Mesenteric fat pad (tissue), 1 donor: ENCODE results near the gene SH3RF3. TPM values are rescaled to one million over a fixed set of nuclear protein-coding genes. Genes with fewer than 3 reads are reported as not detected.
"Not testable (repeated sequence)": the region's sequence is repeated elsewhere in the genome, so short reads cannot be mapped to it uniquely, and the experiment has no call there.

Source experiments
- DNase-seq: peaks from one replicate; pipeline ENCODE4 v3.0.0-alpha.2; 2020; ENCODE audit warnings: low spot score
- total RNA-seq: library from RNA; stranded (reverse); fragmentation: NEBNext Ultra II Directional; extraction: Animal tissue kit (Norgen Biotek cat#: 25700); gene quantifications from one replicate; pipeline ENCODE4 v1.2.1, GENCODE V29; 2021
- donor health status: DM: yes; HTN: yes; CAD: no.

Gene SH3RF3
- total RNA-seq, 1 donor from 2014 or later = 20.4 TPM

DNA sequence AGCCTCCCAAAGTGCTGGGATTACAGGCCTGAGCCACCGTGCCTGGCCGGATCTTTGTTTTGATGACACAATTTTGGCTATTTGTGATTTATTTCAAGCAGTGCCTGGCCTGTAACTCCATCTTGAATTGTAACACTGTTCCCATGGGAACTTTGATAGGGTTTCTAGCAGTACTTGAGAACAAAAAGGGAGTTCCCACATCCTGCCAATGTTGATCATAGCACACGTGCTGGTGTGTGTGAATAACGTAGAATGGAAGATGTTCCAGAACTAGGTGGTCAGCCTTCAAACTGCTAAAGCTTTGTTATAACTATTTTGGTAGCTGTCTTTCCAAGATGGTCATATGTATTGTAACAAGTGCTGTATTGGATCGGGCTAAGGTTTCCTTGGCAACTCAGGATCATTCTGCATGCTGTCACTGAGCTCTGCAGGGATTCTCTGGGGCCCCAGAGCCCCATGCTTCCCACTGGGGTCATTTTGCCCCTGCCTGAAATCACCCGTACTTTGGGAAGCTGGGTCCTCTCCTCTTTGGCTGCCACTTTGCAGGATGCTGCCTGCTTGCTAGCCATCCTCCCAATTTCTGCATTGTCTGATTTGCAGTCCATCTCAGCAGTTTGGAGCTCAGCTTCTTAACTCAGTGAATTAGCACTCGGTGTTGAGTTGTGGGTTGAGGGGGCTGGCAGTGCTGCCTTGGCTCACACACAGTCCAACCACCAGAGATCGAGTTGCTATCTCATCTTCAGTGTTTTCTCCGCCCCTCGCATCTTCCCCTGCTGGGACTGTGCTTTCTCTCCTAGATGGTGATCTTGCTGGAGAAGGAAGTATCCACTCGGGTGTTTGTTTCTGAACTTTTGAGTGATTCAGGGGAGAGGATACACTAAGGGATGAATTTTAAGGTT is 26.8 kb downstream of the SH3RF3 start:
- DNase-seq = no peak

- DNase-seq = peak; percentile 18
Measured at GRCh38 chr2:109157563-109158105, 28.6 kb downstream of the SH3RF3 start.

GRCh38 chr2:109158237-109158636 is 29.2 kb downstream of the SH3RF3 start:
- peak; percentile 69 for DNase-seq

DNA sequence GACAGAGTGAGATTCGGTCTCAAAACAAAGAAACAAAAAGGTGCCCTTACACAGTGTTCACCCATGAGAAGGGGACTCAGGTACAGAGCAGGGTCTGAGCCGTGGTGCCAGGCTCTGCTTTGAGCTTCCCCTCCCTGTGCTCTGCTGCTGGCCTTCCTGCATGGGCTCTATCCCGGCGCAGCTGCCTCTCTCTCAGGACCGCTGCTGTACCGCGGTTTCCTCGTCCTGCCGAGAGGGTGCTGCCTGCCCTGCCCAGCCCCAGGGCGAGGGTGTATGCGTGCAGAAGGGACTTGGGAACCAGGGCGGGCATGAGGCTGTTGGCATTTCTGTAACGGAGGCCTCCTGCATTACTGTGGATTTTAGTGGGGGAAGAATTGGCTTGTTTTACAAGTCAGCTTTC is 30.1 kb downstream of the SH3RF3 start:
- DNase-seq = peak; percentile 47

DNA sequence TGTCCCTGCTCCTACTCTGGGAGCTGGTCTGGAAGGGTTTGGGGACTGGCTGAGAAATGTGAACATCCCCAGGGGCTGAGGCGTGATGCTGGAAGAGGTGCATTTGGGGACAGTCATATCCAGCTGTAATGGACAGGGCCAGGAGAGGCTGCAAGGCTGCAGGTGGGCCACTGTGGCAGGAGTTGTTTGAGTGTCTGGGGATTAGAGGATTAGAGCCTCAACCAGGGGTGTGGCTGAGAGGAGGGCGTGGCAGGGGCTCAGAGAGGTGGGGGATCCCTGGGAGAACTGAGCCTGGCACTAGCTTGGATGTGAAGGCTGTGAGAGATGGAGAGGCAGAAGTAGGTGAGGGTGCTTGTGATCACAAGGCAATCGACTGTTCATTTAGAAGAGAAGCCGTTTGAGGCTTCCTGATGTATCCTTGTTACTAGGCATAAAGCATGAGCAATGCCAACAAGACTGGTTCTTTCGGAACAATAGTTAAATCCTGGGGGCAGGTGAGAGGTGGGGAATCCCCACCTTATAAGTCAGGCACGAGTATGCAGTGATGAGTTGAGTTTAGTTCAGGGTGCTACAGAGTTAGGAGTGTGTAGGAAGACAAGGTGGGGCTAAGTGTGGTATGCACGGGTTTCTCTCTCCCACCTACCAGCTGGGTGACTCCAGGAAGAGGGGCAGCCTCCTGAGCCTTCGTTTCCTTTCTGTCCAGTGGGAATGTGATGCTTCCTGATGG is 31.9 kb downstream of the SH3RF3 start:
- peak; percentile 47 for DNase-seq

DNA sequence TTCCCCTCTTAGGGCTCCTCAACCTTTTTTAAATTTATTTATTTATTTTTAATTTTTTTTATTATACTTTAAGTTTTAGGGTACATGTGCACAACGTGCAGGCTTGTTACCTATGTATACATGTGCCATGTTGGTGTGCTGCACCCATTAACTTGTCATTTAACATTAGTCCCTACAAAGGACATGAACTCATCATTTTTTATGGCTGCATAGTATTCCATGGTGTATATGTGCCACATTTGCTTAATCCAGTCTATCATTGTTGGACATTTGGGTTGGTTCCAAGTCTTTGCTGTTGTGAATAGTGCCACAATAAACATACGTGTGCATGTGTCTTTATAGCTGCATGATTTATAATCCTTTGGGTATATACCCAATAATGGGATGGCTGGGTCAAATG is 33.4 kb downstream of the SH3RF3 start:
- DNase-seq = not testable (repeated sequence)

DNA sequence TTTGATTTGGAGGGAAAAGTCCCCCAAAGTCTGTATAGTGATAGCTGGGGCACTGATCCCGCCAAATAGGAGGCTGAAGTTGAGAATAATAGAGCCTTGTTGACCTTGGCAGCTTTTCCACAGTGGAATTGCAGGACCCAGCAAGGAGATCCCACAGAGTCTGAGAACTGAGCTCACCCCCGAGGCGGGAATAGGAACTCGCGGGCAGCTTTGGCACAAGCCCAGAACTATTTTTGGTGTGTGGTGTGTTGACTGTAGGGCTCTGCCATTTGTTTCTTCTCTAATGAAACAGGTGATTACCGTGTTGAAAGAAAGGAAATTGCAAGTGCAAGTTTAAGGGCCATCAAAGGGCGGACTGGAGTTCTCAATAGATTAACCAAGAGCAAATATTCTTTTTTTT is 34.0 kb downstream of the SH3RF3 start:
- peak; percentile 84 for DNase-seq

GRCh38 chr2:109164311-109164710 is 35.3 kb downstream of the SH3RF3 start:
- DNase-seq = no peak

DNA sequence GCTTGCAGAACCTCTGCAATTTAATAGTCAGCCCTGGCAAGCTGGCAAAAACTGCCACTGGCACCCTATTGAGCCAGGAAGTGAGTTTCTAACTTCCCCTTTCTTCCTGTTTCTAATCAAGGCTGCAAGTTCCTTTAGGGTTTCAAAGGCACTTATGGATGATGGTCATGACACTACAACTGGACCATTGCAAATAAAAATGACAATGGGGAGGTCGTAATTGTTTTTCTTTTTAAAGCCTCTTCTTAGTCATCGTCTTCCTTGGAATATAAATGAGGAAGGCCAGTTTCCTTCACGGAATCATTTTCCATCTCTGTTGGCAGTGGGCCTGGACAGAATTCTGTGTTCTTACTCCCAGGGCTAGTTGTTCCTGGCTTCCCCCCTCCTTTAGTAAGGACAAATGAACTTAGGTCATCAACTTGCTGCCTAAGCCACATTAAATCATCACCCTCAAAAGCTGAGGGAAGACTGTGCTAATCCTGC is 35.8 kb downstream of the SH3RF3 start:
- DNase-seq = peak; percentile 57

- no peak for DNase-seq
Measured at GRCh38 chr2:109166811-109167210, 37.8 kb downstream of the SH3RF3 start.

DNA sequence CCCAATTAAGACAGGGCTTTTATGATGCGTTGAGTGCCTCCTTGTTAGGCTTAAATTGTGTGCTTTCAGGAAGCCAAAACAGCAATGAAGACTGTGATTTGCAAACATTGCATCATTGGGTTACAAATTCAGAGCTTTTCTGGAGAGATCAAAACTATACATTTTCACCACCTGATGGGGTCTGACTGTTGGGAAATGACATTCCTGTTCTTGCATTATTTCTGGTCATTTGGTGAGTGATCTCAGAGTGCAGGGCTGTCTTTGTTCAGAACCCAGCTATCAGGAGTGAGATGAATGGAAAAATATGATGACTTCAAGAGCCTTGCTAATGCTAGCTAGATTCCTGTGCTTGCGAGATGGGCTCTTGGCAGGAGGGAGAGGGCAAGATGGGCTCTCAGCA is 39.1 kb downstream of the SH3RF3 start:
- no peak for DNase-seq

GRCh38 chr2:109168716-109169115 is 39.7 kb downstream of the SH3RF3 start:
- no peak for DNase-seq

- DNase-seq = no peak
Measured at GRCh38 chr2:109170645-109171044, 41.6 kb downstream of the SH3RF3 start.

DNA sequence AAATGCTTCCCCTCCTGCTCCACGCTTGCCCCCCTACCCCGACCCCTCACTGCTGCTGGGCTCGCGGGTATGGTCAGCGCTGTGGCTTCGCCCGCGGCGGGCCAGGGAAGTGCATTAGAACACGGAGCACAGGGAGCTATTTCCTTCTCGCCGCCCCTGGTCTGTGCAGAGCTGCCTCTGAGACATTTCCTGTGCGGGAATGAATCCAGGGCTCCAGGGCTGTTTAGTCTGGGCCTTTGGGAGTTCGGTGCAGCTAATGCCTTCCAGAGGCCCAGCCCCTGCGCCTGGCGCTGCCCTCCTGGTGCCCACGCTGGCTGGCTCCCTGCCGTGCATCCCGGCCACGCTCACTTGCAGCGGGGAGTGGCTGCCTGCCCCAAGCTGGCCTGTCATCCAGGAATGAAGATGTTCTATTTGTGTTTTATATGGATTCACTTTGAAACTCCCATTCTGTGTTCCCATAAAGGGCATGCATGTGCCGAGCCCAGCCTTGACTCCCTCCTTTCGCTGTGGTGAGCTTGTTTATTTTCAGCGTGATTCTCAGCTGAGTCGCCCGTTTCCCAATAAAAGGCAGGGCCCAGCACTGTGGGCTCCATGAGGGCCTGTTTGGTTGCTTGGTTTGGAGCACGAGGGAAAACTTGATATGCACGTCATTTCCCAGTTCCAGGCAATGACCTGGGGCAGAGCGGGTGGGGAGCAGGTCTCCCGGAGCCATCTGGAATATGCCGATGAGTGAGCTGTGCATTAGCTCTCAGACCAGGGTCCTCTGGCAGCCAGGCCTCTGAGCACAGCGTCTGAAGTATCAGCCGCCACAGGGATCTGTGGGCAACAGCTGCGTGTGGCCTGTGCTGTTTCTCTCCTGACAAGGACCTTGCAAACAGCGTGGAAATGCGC is 42.7 kb downstream of the SH3RF3 start:
- DNase-seq = no peak

- DNase-seq = no peak
Measured at GRCh38 chr2:109172556-109173105, 43.6 kb downstream of the SH3RF3 start.

DNA sequence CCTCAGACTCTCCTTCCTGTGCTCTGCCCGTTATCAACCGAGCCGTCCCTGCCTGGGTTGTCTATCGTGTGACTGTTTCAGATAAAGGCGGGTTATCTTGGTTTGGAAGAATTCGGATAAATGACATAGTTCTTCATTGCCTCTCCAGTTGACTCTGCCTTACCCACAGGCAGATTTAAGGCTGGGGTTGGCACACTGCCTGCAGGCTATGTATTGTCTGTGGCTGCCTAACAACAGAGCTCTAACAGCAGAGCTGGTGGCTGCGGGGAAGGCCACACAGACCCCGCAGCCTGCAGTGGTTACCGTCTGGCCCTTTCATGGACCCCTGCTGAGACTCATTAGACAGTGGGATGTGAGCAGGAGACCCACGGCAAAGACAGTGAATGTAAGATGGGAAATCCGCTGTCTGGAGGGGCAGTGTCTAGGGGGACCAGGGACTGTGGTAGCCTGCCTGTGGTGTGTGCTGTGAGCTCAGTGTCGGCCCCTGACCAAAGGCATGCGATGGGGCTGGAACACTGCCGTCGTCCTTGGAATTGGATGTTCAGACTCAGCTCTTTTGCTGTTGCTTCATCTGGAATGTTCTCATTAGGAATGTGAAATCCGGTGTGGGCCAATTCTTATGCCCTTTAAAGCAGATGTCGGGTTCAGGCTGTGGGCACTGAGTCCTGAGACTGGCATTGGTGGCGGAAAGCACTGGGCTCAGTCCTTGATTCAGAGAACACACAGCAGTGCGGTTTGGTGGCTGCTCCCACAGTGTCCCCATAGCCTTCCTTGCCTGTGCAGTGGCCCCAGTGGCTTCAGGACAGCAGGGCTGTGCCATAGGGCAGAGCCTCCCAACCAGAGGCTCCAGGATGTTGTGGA is 44.5 kb downstream of the SH3RF3 start:
- peak; percentile 87 for DNase-seq

DNA sequence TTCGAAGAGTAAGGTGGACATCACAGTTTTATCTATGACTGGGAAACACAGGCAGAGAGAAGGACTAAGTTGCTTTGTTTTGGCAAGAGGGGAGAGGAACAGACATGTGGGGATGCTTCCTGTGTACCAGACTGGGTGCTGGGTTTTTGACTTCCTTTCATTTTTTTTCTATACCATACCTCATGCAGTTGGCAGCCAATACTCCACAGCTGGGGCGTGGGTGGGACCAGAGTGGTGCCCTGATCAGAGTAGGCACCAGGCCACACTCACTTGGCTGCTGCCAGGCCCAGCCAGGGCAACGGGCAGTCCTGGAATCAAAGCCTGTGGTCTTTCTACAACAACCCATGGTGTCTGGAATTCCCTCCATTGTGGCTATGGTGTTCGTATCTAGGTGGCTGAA is 45.2 kb downstream of the SH3RF3 start:
- peak; percentile 84 for DNase-seq

GRCh38 chr2:109174626-109175349 is 45.8 kb downstream of the SH3RF3 start:
- DNase-seq = peak; percentile 62

GRCh38 chr2:109175350-109175678 is 46.3 kb downstream of the SH3RF3 start:
- DNase-seq = peak; percentile 6
